Peyer's patch (tissue), 4 donors: ENCODE data around the gene PIF1. TPM values are rescaled to one million over a fixed set of nuclear protein-coding genes. Genes with fewer than 3 reads are reported as not detected.

Experiments
- DNase-seq, 3 donors: peaks; one replicate each; pipeline ENCODE4 v3.0.0-alpha.2; 2017 to 2019
- H3K27ac ChIP-seq, 4 donors: fragments of 200-600 bp; sonication (generic); one replicate each; pipeline ENCODE4 v1.5.1; 2016 to 2019
- H3K27me3 ChIP-seq, 2 donors: fragments of 200-600 bp; sonication (generic); one replicate each; pipeline ENCODE4 v1.5.1; 2019
- H3K36me3 ChIP-seq, 3 donors: fragments of 200-600 bp; sonication (generic); one replicate each; pipeline ENCODE4 v1.5.1; 2016 to 2019
- H3K4me1 ChIP-seq, 4 donors: fragments of 200-600 bp; sonication (generic); one replicate each; pipeline ENCODE4 v1.5.1; 2016 to 2019
- H3K4me3 ChIP-seq, 4 donors: fragments of 200-600 bp; sonication (generic); 1 replicate in 3 of 4; 2 replicates in 1 of 4; pipeline ENCODE4 v1.5.1; 2016 to 2019; ENCODE audit warnings: mild to moderate bottlenecking in 1 of 4
- H3K9me3 ChIP-seq, 4 donors: fragments of 200-600 bp; sonication (generic); one replicate each; pipeline ENCODE4 v1.5.1; 2016 to 2019; ENCODE audit warnings: mild to moderate bottlenecking in 1 of 4
- CTCF ChIP-seq, 6 experiments: fragments of 450-650 bp in 4 of 6; fragments of 200-600 bp in 2 of 6; sonication (generic) in 1 of 6; IDR thresholded peaks; one replicate each; pipeline ENCODE4 v1.5.1; 2017 to 2019; ENCODE audit warnings: antibody characterized with exemption in 6 of 6, mild to moderate bottlenecking in 3 of 6, moderate library complexity in 1 of 6
- POLR2A ChIP-seq, 2 donors: fragments of 450-650 bp; IDR thresholded peaks; one replicate each; pipeline ENCODE4 v1.5.1; 2017; ENCODE audit warnings: antibody characterized with exemption in 2 of 2, mild to moderate bottlenecking in 2 of 2, moderate library complexity in 2 of 2
- total RNA-seq, 4 donors: library from RNA; depleted of rRNA; stranded (reverse); fragments of >200 nt; gene quantifications; one replicate each; pipeline ENCODE4 v1.1.0, GENCODE V29; 2016

The PIF1 gene
- total RNA-seq, 4 donors from 2014 or later: 3.5 to 8.5 (median 6.9) TPM

GRCh38 chr15:64842986-64843561, 17.6 kb upstream of the PIF1 start:
- TF ChIP-seq CTCF (IDR thresholded peaks at IDR 0.05) (no peak), POLR2A (IDR thresholded peaks at IDR 0.05) (peak in 1 of 2 donors; percentile 18)
- no peaks in the 10 kb centered on the region for H3K27me3 ChIP-seq
- peak overlapping the region; percentile 91 to 96 (median 94) for H3K27ac ChIP-seq
- H3K4me1 ChIP-seq: peaks cover 0 to 48% (median 30%) of the 10 kb centered on the region in 4 donors
- peak in 2 of 3 donors; percentile 44 to 71 for DNase-seq
- no peaks in the 10 kb centered on the region for H3K36me3 ChIP-seq
- no peaks in the 10 kb centered on the region for H3K9me3 ChIP-seq
- peak overlapping the region; percentile 78 to 98 (median 88) for H3K4me3 ChIP-seq

- peak in 1 of 3 donors; percentile 58 for DNase-seq
- Histone ChIP-seq H3K27ac (peak overlapping the region; percentile 91 to 96 (median 94)), H3K36me3 (no peaks in the 10 kb centered on the region), H3K9me3 (no peaks in the 10 kb centered on the region), H3K4me3 (peak overlapping the region; percentile 78 to 98 (median 88)), H3K4me1 (peaks cover 0 to 41% (median 30%) of the 10 kb centered on the region in 4 donors), H3K27me3 (no peaks in the 10 kb centered on the region)
- TF ChIP-seq POLR2A (IDR thresholded peaks at IDR 0.05): no peak
- TF ChIP-seq CTCF (IDR thresholded peaks at IDR 0.05): no peak
Measured at GRCh38 chr15:64842096-64842939, 16.9 kb upstream of the PIF1 start.

- H3K9me3 ChIP-seq: no peaks in the 10 kb centered on the region
- H3K4me1 ChIP-seq: peaks cover 0 to 36% (median 28%) of the 10 kb centered on the region in 4 donors
- no peaks in the 10 kb centered on the region for H3K36me3 ChIP-seq
- peak; percentile 89 to 97 (median 95) for DNase-seq
- peak within 1 kb of the TSS; percentile 91 to 96 (median 94) for H3K27ac ChIP-seq
- H3K27me3 ChIP-seq: no peaks in the 10 kb centered on the region
- H3K4me3 ChIP-seq: peak within 1 kb of the TSS; percentile 78 to 98 (median 88)
- TF ChIP-seq POLR2A (IDR thresholded peaks at IDR 0.05): peak; percentile 29 to 62
- peak in 2 of 6 experiments; percentile 23 for TF ChIP-seq CTCF (IDR thresholded peaks at IDR 0.05)
Measured at GRCh38 chr15:64841344-64842095, 16.1 kb upstream of the PIF1 start, which contains the start of gene PLEKHO2. Gene PLEKHO2, plus strand, starts transcription at chr15:64841915. Its CDS starts 102 bp downstream, at chr15:64842017.

GRCh38 chr15:64841060-64841343, 15.6 kb upstream of the PIF1 start:
- Histone ChIP-seq H3K27ac (peak overlapping the region; percentile 91 to 96 (median 94)), H3K36me3 (no peaks in the 10 kb centered on the region), H3K4me3 (peak overlapping the region; percentile 78 to 98 (median 88)), H3K27me3 (no peaks in the 10 kb centered on the region), H3K4me1 (peaks cover 0 to 38% (median 26%) of the 10 kb centered on the region in 4 donors), H3K9me3 (no peaks in the 10 kb centered on the region)
- TF ChIP-seq CTCF (IDR thresholded peaks at IDR 0.05) (no peak), POLR2A (IDR thresholded peaks at IDR 0.05) (no peak)
- no peak for DNase-seq

GRCh38 chr15:64837502-64837901, 12.1 kb upstream of the PIF1 start:
- H3K36me3 ChIP-seq: no peaks in the 10 kb centered on the region
- H3K27me3 ChIP-seq: no peaks in the 10 kb centered on the region
- H3K4me3 ChIP-seq: no peak overlapping the region
- no peak for TF ChIP-seq POLR2A (IDR thresholded peaks at IDR 0.05)
- no peak for TF ChIP-seq CTCF (IDR thresholded peaks at IDR 0.05)
- H3K27ac ChIP-seq: peak overlapping the region in 1 of 4 donors; percentile 31
- peaks cover 0 to 15% (median 5%) of the 10 kb centered on the region in 4 donors for H3K4me1 ChIP-seq
- no peaks in the 10 kb centered on the region for H3K9me3 ChIP-seq
- DNase-seq: no peak
